Hippocampal formation (tissue), 2 donors: ENCODE data around the gene IQSEC3.
"Not testable (repeated sequence)": the region's sequence is repeated elsewhere in the genome, so short reads cannot be mapped to it uniquely, and the experiment has no call there.

ENCODE experiments used
- DNase-seq, 2 donors: peaks; one replicate each; lab custom pipeline; 2025; lab: John Stamatoyannopoulos, UW

The IQSEC3 gene

DNA sequence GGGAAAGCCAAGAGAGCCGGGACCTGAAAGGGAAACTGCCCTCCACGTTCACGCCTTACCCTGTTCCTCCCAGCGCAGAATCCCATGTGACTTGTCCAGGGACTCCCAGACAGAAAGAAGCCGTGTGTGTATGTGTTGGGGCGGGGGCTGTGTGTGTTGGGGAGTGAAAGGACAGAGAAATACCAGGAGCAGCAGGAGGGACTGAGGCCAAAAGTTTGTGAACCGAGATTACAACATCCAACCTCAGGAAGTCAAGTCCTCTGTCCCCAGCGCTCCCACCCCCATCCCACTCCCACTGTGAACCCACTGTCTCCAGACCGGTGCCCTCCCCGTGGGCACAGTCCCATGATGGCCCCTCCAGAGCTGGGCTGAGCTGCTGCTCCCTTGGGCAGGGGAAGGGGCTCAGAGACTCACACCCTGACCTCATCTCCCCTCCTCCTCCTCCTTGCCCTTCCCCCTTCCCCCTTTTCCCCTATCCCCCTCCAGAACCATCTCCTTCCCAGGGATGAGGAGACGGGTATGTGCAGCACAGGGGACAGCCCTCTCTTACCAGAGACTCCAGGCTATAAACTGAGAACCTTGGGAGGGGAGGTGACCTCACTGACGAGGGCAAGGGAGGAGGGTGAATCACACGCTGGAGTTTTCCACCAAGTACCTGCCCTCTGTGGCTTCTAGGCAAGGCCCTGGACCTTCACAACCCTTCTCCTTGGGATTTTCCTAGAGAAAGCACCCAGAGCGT is 147.6 kb downstream of the IQSEC3 start, which contains the start of gene SLC6A12:
TSS of gene SLC6A12 (minus strand) at position 155 of the 739 bp plus-strand sequence. CDS start 4,171 bp downstream, outside the sequence.
- no peak for DNase-seq

- no peak for DNase-seq
These were observed 148.5 kb downstream of the IQSEC3 start for GRCh38 chr12:215116-215515.

- not testable (repeated sequence) for DNase-seq
These were observed 150.5 kb downstream of the IQSEC3 start for GRCh38 chr12:217029-217428.

DNA sequence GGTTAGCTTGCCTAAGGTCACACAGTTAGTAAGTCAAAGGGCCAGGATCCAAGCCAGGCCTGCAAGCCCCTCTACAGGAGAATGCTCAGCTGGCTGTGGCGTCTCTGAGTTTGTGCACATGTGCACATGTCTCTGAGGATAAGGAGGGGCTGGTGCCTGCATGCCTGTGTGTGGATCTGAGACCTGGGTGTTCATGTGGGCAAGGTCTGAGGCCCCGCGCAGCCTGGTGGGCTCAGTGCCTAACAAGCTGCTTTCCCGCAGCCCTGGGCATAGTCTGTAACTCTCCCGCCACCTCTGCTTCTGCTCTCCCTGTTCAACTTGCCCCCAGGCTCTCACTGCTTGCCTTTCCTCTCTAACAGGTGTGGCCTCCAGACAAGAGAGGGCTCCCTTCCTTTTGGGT is 151.7 kb downstream of the IQSEC3 start:
- DNase-seq = no peak

GRCh38 chr12:218728-219590 is 152.4 kb downstream of the IQSEC3 start:
- DNase-seq = no peak

DNA sequence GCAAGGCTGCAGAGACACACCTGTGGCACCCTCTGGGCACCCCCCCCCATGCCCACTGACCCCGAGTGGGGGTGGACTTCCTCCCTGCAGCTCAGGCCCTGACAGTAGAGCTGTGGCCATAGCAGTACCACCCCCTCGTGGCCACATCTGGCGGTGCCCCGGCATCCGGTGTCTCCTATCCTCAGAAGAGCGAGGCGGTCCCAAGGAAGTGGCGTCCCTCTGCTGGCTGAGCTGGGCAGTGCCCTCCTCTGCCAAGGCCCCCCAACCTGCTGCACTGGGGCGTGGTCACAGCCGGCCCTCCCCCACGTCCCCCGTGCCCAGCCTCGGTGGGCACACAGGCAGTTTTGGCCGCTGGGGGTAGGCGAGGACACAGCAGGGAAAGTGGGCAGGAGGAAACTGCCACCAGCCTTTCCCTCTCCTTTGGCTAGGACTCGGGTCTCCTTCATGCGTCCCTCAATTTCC is 153.4 kb downstream of the IQSEC3 start:
- peak; percentile 3 to 46 for DNase-seq

- no peak for DNase-seq
These were observed 153.9 kb downstream of the IQSEC3 start for GRCh38 chr12:220491-220890.

DNA sequence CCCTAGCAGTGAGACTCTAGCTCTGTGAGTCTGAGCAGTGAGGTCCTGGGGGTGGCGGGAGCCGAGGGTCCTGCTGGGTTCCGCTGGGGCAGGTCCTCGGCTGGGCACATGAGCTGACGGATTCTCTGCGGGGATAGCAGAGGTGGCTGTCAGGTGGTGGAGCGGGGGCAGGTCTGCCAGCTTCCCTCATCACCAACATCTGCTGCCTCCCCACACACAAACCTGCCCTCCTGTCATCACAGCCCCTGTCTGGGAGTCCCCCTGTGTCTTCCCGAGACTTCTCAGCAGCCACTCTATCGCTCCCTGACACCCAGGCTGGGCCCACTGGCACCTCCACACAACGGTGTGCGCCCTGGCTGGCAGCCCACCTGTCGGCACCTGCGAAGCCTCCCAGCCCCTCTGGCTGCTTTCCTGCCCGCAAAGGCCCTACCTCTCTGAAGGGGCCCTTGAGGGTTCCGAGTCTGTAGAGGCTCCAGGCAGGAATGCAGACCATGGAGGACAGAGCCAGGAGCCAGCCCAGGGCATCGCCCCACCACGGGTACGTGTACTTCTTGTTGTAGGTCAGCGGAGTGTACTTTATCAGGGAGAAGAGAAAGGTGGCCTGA is 154.5 kb downstream of the IQSEC3 start:
- DNase-seq = no peak

DNA sequence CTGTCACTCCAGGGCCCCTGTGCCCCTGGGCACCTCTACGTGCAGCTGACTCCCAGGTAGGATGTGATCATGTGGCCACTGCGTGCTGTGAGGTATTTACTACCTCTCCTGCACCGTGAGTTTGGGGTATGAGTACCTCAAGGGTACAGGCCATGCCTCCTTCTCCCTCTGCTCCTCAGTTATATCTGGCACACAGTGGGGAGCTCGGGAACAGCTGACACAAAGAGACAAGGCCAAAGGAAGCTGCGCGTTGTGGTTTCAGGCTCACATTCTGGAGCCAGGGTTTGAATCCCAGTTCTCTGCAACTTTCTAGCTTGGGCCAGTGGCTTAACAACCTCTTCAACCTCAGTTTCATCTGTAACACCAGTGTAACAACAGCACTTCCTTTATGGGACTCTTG is 155.2 kb downstream of the IQSEC3 start:
- DNase-seq = no peak

DNA sequence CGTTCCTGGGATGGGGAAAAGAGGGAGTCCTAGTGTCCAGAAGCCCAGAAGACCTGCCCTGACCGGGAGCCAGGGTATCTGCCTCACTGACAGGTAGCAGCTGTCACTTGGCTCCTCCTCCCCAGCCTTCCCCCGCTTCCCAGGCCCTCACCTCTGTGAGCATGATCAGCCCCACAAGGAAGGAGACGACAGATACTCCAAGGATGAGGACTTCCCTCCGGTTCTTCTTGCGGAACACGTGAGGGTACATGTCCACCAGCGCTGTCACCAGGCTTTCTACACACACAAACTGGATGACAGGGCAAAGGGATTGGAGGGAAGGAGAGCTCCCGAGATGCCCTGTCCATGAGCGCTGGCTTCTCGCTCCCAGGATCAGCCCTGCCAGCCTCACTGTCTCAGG is 157.3 kb downstream of the IQSEC3 start:
- no peak for DNase-seq

- no peak for DNase-seq
These were observed 157.8 kb downstream of the IQSEC3 start for GRCh38 chr12:224330-224729.

DNA sequence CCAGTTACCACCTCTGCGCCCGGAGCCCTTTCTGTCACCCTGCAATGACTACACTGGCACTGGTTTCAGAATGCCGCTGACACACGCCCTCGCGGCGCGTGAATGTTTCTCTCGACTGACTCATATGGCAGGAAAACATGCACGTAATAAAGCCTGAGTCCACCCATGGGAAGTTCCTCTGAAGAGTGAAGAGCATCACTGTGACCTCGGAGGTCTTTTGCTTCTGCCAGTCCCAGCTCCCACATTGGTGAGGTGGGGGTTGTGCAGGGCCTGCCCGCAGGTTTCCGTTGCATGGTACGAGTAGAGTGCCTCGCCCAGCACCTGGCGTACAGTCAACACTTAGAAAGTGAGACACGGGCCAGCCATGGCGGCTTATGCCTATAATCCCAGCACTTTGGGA is 158.4 kb downstream of the IQSEC3 start:
- DNase-seq = no peak

- DNase-seq = no peak
These were observed 159.8 kb downstream of the IQSEC3 start for GRCh38 chr12:226401-226800.

GRCh38 chr12:227286-227915 is 160.8 kb downstream of the IQSEC3 start:
- no peak for DNase-seq
